Mucosa of descending colon (tissue), 3 donors: ENCODE measurements around the gene RPP25L. TPM values are rescaled to one million over a fixed set of nuclear protein-coding genes. Genes with fewer than 3 reads are reported as not detected.

Experiments
- ATAC-seq: fragments of 200-7000 bp; cut with Tn5 transposase; one replicate; pipeline ENCODE4 v1.9.1; 2020; ENCODE audit warnings: mild to moderate bottlenecking, moderate library complexity
- DNase-seq, 3 donors: peaks; one replicate each; pipeline ENCODE4 v3.0.0-alpha.2; 2020
- H3K36me3 ChIP-seq: fragments of 200-600 bp; one replicate; pipeline ENCODE4 v1.8.0; 2021; ENCODE audit warnings: low read depth, mild to moderate bottlenecking
- H3K4me1 ChIP-seq: fragments of 200-600 bp; one replicate; pipeline ENCODE4 v1.8.0; 2021; ENCODE audit warnings: low read depth, mild to moderate bottlenecking
- H3K4me3 ChIP-seq: fragments of 200-600 bp; one replicate; pipeline ENCODE4 v1.8.0; 2021; ENCODE audit warnings: mild to moderate bottlenecking
- H3K9me3 ChIP-seq: fragments of 200-600 bp; one replicate; pipeline ENCODE4 v1.8.0; 2021; ENCODE audit warnings: mild to moderate bottlenecking
- intact Hi-C, 2 donors: fragments of 100-400 bp; cut with DNase I in 1 of 2; cut with micrococcal nuclease in 1 of 2; formaldehyde crosslinking; loops; one replicate each; pipeline versions ENCODE4 v1.11.0 to v1.11.1; 2022; cut with DNase I, micrococcal nuclease
- total RNA-seq, 3 donors: library from RNA; stranded (reverse); fragmentation: NEBNext Ultra II Directional in 2 of 3; extraction: Animal tissue kit (Norgen Biotek cat#: 25700) in 2 of 3; gene quantifications; one replicate each; pipeline versions ENCODE4 v1.2.1 to v1.2.4, GENCODE V29; 2021 to 2023
- TF ChIP-seq, protein P1 (sequence below): fragments of 200-600 bp; IDR thresholded peaks from one replicate; pipeline ENCODE4 v1.8.0; 2022; ENCODE audit warnings: antibody characterized with exemption, mild to moderate bottlenecking
- donor health status: DM: no; HTN: no; CAD: no; lungs with moderate emphysema.
- donor health status: DM: no; HTN: no; CAD: no.
- donor health status: DM: no; HTN: yes; CAD: no.

The RPP25L gene
- total RNA-seq, 3 donors from 2014 or later, result 29.4 to 47.2 (median 39.4) TPM

DNA sequence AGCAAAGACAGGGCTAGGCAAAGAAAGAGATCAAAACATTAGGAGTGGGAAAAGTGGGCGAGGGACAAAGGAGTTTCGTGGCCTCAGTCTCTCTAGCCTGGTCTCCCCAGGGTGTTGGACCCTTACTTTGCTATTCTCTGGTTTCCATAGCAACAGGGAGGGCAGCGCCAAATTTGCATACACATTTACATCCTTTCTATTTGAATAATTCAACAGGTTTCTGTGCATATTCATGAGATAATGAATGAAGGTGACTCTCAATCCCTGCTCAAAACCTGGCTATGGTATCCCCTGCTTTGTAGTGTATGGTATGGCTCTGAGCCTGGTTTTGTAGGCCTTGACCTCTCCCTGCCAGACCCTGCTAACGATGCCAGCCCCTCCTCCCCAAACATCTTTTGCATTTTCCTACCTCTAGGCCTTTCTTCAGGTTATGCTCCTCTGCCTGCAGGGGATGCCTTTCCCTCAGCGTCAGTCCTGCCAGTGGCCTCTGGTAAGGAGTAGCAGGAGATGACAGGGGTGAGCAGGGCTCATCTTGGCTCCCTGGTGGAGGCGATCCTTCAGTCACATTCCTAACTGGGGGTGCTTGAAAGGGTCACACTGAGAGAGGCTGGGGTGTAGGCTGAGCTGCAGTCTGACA, 9.8 kb downstream of the RPP25L start:
- Histone ChIP-seq H3K4me1 (no peaks in the 10 kb centered on the region), H3K36me3 (no peaks in the 10 kb centered on the region), H3K4me3 (no peak overlapping the region), H3K9me3 (no peaks in the 10 kb centered on the region)
- ATAC-seq, result no peak
- intact Hi-C loops, result no loop called here
- no peak for DNase-seq
- TF ChIP-seq, protein P1, sequence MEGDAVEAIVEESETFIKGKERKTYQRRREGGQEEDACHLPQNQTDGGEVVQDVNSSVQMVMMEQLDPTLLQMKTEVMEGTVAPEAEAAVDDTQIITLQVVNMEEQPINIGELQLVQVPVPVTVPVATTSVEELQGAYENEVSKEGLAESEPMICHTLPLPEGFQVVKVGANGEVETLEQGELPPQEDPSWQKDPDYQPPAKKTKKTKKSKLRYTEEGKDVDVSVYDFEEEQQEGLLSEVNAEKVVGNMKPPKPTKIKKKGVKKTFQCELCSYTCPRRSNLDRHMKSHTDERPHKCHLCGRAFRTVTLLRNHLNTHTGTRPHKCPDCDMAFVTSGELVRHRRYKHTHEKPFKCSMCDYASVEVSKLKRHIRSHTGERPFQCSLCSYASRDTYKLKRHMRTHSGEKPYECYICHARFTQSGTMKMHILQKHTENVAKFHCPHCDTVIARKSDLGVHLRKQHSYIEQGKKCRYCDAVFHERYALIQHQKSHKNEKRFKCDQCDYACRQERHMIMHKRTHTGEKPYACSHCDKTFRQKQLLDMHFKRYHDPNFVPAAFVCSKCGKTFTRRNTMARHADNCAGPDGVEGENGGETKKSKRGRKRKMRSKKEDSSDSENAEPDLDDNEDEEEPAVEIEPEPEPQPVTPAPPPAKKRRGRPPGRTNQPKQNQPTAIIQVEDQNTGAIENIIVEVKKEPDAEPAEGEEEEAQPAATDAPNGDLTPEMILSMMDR, result no peak

DNA sequence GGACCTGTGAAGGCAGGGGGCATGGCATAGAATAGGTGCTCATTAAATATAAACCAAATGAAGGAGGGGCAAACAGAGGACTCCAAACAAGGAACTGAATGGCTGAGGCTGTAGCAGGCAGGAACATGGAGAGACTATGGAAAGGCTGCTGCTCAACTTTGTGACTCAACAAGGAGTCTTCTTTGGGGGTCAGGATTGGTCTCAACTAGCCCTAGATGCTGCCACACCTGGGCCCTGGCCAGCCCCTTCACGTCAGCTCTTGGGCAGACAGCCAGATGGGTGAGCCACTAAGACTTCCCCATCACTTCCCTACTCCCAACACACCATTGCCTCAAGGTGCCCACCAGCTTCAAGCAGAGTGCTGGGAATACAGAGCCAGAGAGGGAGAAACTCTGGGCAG, 11.0 kb downstream of the RPP25L start:
- intact Hi-C loops, result no loop called here
- ATAC-seq (no peak), DNase-seq (no peak)
- no peaks in the 10 kb centered on the region for H3K36me3 ChIP-seq
- H3K9me3 ChIP-seq, result no peaks in the 10 kb centered on the region
- H3K4me3 ChIP-seq, result no peak overlapping the region
- TF ChIP-seq, protein P1, result no peak
- no peaks in the 10 kb centered on the region for H3K4me1 ChIP-seq

DNA sequence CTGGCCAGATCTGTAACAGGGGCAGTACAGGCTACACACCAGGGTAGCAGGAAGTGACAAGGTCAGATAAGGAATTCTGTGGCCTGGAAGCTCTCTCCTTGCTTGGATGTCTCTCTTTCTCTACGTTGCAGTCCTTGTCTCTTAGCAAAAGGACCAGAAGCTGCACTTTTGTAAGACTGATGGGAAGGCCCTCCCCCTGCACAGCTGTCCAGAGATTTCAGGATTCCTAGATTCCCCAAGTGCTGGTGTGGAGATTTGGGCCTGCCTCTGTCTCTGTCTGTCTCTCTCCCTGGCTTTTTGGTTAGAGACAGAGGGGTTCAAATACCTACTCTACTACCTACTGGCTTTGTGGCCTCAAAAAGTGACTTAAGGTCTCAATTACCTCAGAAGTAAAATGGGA, 12.4 kb downstream of the RPP25L start:
- TF ChIP-seq, protein P1, result no peak
- no peak for DNase-seq
- intact Hi-C loops, result loop anchor here (10.0 kb wide), 2 partner anchors 55 to 195 kb away; no protein-coding TSS in a partner anchor

DNA sequence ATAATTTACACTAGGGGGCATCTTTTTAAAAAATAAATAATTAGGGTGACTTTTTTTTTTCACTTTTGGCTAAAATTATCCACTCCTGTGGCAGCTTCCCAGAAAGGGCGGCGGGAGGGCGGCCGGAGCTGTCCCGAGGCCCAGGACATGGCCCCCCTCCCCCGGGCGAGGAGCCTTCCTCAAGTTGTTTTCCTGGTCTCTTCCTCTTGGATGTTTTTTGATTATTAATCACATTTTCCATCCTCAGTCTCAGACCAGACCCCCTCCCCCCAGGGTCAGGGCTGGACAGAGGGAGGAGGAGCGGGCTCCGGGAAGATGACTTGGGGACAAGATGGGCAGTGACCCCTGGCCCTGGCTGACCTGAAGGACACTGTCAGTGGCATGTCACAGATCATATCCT, 17.7 kb downstream of the RPP25L start:
- Histone ChIP-seq H3K36me3 (no peaks in the 10 kb centered on the region), H3K9me3 (no peaks in the 10 kb centered on the region), H3K4me1 (peaks cover 23% of the 10 kb centered on the region), H3K4me3 (no peak overlapping the region)
- ATAC-seq (no peak), DNase-seq (no peak)
- intact Hi-C loops, result loop anchor here (5.0 to 10.0 kb wide), 3 partner anchors 47 to 189 kb away; no protein-coding TSS in a partner anchor
- TF ChIP-seq, protein P1, result no peak

More for the DNA sequence above, 12.4 kb downstream of the RPP25L start:
- Histone ChIP-seq H3K36me3 (no peaks in the 10 kb centered on the region), H3K4me1 (no peaks in the 10 kb centered on the region), H3K4me3 (no peak overlapping the region), H3K9me3 (no peaks in the 10 kb centered on the region)
- ATAC-seq, result no peak

DNA sequence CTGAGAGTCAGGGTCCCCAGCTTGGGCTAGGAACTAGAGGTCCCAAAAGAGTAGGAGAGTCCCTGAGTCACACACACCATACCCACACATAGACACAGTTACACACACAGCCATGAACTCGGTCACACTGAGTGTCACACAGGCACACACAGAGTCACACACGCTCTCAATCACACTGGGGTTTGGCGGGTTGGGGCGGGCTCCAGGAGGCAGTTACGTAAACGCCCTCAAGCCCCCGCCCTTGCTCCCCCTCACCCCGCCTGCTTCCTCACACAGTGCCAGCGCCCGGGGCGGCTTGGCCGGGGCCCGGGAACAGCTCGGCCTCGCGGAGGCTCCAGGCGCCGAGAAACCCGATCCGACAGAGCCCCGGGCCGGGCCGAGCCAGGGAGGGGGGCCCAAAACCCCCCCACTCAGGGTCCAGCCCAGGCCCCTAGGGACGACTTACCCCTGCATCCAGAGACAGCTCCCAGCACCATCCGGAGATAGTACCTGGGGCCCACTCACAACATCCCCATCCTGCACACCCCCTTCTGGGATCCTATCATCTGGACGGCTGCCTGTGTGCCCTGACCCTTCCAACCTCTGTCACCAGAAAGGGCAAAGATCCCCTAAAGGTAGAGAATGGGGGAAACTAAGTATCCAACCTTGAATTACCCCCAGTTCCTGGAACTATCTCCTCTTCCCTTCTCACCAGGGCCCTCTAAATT, 18.8 kb downstream of the RPP25L start:
- no peaks in the 10 kb centered on the region for H3K36me3 ChIP-seq
- H3K4me3 ChIP-seq, result no peak overlapping the region
- H3K4me1 ChIP-seq, result peaks cover 29% of the 10 kb centered on the region
- TF ChIP-seq, protein P1, result no peak
- intact Hi-C loops, result loop anchor here (5.0 to 10.0 kb wide), 3 partner anchors 46 to 188 kb away; no protein-coding TSS in a partner anchor
- H3K9me3 ChIP-seq, result no peaks in the 10 kb centered on the region
- ATAC-seq, result peak; percentile 13
- no peak for DNase-seq
